T-helper 1 cell (primary cell): ENCODE data around the gene HDDC2.

Experiments used
- DNase-seq, 5 donors: peaks; one replicate each; pipeline ENCODE4 v3.0.0-alpha.2; 2012 to 2020
- total RNA-seq, 4 donors: gene quantifications; one replicate each; lab custom pipeline; 2026; lab: John Stamatoyannopoulos, UW

The HDDC2 gene
- 9.6 to 19.0 (median 15.5) reads per million in 4 donors for total RNA-seq

GRCh38 chr6:125301435-125302391 is at the start of gene HDDC2:
TSS of gene HDDC2 (minus strand) at chr6:125301967. CDS start at chr6:125301932, 35 bp downstream.
- peak in 4 of 5 donors; percentile 17 to 55 (median 26) for DNase-seq

GRCh38 chr6:125346926-125347563 is 45.3 kb upstream of the HDDC2 start:
- no peak for DNase-seq

- peak in 1 of 5 donors; percentile 15 for DNase-seq
These were observed 44.6 kb upstream of the HDDC2 start for GRCh38 chr6:125346201-125346925.

GRCh38 chr6:125341460-125341859 is 39.7 kb upstream of the HDDC2 start:
- no peak for DNase-seq

GRCh38 chr6:125340991-125341390 is 39.2 kb upstream of the HDDC2 start:
- no peak for DNase-seq

GRCh38 chr6:125340175-125340835 is 38.5 kb upstream of the HDDC2 start:
- no peak for DNase-seq

GRCh38 chr6:125339653-125340052 is 37.9 kb upstream of the HDDC2 start:
- DNase-seq: no peak

GRCh38 chr6:125338381-125338780 is 36.6 kb upstream of the HDDC2 start:
- DNase-seq: no peak

GRCh38 chr6:125337706-125338105 is 35.9 kb upstream of the HDDC2 start:
- DNase-seq: no peak

GRCh38 chr6:125332664-125333063 is 30.9 kb upstream of the HDDC2 start:
- DNase-seq: no peak

GRCh38 chr6:125325586-125325985 is 23.8 kb upstream of the HDDC2 start:
- DNase-seq: no peak

GRCh38 chr6:125323376-125323775 is 21.6 kb upstream of the HDDC2 start:
- DNase-seq: no peak

GRCh38 chr6:125316621-125317020 is 14.9 kb upstream of the HDDC2 start:
- DNase-seq: no peak

GRCh38 chr6:125315548-125315947 is 13.8 kb upstream of the HDDC2 start:
- no peak for DNase-seq

GRCh38 chr6:125314009-125314581 is 12.3 kb upstream of the HDDC2 start:
- DNase-seq: peak in 1 of 5 donors; percentile 38

- DNase-seq: no peak
These were observed 11.2 kb upstream of the HDDC2 start for GRCh38 chr6:125312950-125313349.

GRCh38 chr6:125312478-125312877 is 10.7 kb upstream of the HDDC2 start:
- no peak for DNase-seq

- peak in 1 of 5 donors; percentile 44 for DNase-seq
These were observed 9.4 kb upstream of the HDDC2 start for GRCh38 chr6:125310994-125311649.

GRCh38 chr6:125307964-125308615 is 6.3 kb upstream of the HDDC2 start:
- DNase-seq: no peak

- no peak for DNase-seq
These were observed 5.5 kb upstream of the HDDC2 start for GRCh38 chr6:125307150-125307838.
